Left renal pelvis (tissue), 4 donors: ENCODE results near the gene VPS39. TPM values are rescaled to one million over a fixed set of nuclear protein-coding genes. Genes with fewer than 3 reads are reported as not detected.

Experiments
- DNase-seq, 4 donors: peaks; one replicate each; pipeline ENCODE4 v3.0.0-alpha.2; 2013; ENCODE audit warnings: low read depth in 4 of 4, low spot score in 3 of 4
- polyA plus RNA-seq, 4 donors: library from polyadenylated mRNA; unstranded; fragments of 120-200 nt; gene quantifications; one replicate each; pipeline ENCODE4 v1.2.1, GENCODE V29; 2013; ENCODE audit not compliant: insufficient read length in 4 of 4

Gene VPS39
- polyA plus RNA-seq, 4 donors = 56.1 to 73.5 (median 66.8) TPM

DNA sequence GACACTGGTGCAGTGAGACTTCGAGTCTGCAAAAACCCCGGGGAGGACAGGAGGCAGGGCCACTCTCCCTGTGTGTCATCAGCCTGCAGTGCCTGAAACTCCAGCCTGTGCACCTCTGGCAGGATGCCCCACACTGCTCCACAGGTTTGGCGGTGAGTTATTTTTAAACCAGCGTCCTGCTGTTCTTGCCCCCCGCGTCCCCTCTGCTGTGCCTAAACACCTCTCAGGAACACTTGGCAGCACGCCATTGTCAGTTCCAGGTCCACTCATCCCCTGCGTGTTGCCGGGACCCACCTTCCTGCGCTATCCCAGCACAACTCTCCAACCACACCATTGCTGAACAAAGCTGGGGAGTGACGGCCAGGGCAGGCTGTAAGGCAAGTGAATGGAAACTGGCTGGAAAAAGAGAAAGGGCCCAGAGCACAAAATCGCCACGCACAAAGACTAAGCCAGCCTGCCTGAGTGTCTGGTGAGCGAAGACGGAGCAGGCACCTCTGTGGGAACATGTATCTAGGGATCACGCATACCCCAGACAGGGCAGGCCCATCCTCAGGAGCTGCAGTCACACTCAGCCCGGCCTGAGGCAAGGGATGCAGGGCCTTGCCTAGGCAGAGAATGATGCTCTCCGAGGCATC, 48.6 kb downstream of the VPS39 start:
- no peak for DNase-seq

DNA sequence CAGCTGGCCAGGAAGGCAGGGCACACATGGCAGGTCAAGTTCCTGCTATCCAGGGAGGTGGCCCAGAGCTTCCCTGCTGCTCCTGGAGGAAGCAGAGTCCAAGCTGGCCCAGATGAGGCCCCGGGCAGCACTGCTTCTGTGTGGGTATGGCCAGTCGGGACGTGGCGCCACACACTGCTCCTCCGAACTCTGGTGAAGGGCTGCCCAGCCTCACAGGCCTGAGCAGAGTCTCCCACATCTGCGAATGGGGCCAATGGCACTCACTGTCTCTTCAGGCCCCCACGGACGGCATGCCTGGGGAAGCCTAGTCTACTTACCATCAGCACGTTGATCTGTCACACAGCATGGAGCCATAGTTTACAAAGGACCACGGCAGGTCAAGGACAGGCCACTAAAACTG, 49.2 kb downstream of the VPS39 start:
- DNase-seq = no peak

DNA sequence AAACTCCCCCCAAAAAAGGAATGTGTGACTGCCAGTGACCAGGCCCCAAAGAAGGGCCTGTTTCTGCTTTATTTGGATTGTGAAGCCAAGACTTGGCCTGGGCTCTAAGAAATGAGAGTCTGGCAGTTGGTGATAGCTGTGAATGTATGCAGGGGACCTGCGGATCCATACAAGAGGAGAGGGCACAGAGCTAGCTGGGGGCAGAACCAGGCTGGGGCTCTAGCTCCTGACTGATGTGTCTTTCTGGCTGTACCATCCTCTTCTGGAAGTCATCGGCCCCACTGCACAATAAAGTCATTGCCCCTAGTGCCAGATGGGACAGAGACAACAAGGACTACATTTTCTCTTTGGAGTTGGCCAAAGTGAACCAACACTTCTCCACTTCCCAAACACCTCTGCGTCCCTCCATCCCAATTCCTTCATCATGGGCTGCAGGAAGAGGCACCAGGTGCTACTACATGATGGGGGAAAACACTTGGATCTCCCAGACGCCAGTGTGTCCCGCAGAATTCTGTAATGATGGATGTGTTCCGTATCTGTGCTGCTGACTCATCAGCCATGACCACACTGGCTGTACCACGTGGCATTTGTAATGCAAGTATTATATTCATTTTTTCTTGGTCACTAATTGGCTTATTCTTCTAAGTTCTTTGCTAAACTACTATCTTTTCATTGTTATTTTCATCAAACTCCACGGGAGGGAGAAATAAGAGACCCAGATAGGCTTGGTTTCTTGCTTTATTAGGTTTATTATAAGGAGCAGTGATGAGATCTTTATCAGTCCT, 49.9 kb downstream of the VPS39 start:
- no peak for DNase-seq

DNA sequence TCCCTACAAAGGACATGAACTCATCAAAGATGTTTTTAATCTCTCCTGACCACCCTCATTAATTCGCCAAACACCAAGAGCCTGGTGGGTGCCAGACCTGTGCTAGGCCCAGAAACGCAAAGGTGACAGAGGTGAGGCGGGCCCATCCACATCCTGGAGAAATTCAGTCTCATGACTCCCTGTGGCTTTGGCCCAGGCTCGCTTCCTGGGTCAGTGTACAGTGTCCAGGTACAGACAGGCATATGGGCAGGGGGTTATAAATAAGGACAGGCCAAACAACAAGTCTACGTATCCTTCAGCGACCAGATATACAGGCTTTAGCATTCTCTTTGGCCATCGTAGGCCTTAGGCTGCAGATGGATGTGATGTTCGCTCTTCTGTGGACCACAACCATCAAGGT, 50.7 kb downstream of the VPS39 start:
- no peak for DNase-seq

DNA sequence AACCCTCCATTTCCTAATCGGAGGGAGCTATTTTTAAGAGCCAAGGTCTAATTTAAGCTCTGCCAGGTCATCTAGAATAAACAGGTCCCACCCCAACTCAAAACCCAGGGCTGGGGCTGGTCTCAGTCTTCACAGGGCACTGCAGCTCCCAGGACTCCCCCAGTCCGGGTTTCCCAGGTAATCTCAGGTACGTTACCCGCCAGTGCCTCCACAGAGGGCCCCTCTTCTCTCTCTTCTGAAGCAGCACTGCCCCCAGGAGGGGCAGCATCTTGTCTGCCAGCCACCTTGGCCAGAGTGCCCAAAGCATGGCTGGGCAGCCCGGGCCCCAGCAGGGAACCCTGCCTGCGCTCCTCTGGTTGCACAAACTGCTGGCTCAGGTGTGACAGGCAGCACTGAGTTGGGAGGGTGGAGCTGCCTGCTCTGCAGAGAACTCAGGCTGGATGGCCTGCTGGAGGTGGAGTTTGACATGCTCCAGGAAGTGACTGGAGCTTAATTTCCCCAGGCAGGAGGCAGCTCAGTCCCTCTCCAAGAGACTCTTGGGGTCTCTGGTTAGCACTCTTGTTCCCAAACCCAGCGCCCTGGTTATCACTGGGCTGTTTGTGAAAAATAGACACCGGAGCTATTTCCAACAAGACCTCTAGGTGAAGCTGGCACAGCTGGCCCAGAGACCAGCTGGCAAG, 51.7 kb downstream of the VPS39 start, which contains the start of gene PLA2G4F:
PLA2G4F (minus strand) TSS at position 394 of the 680 bp plus-strand sequence; CDS start at position 307, 87 bp downstream.
- no peak for DNase-seq

DNA sequence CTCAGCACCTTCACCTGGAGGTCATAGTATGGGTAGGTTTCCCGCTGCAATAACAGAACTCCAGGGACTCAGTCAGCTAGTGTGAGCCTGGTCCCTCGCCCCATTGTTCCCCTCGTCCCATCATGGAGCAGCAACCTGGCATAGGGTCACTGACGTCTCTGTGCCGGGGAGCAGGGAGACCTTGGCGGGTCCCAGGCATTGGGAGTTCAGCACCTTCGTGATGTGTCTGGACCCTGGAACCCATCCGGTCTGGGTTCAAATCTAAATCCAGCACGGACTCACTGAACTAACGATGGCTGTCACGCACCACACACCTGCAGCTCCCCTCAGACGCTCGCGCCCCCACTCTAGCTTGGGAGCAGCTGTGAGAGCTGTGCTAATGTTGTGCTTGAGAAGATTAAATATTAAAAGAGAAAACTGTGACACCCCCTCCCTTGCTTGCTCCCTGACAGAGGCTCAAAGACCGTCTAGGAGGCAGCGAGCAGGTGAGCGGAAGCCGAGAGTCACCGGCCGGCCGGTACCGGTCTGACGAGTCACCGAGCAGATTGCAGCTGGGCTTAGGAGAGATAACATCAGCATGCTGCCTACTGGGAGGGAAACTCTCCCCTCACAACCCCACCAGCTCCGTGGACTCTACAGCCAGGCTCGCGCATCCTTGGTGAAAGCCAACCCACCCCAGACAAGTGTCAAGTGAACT, 52.4 kb downstream of the VPS39 start:
- DNase-seq = no peak

DNA sequence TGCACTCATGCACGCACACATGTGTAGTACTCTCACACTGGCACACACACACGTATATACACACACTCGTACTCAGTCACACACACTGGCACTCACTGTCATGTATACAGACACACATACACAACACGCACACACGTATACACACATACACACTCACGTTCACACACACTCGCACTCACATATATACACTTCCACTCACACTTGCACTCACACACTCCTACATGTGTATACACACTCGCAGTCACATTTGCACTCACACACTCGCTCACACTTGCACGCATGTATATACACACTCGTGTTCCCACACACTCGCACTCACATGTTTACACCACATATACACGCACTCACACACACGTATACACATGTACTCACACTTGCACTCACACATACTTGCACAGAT, 53.1 kb downstream of the VPS39 start:
- no peak for DNase-seq

DNA sequence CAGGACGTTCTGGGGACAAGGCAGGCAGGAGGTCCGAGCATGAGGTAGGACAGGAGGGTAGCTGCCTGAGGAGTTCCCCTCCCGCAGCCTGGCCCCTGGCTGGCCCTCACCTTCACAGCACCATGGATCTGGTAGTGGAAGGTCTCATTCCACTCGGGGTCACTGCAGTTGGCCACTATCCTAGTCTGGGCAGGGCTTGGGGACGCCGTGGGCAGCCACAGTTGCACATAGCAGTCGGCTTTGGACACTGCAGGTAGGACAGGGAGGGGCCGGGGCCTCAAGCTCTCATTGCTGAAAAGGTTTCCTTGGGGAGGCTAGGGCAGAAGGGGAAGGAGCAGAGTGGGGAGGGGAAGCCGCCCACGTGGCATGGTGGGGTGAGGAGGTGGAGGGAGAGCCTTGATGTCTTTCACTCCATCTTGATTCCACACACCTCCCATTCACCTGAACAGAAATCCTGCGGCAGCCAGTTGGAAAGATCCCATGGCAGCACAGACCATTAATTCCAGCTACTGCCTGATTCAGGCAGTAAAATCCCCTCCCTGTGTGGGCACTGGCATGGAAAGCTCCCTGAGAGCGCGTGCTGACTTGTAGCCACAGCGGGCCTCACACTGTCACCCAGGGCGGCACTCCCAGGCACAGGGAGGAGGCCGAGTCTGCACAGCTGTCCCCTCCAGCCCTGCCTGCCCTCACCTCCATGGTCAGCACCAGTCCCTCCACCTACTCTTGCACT, 53.7 kb downstream of the VPS39 start:
- DNase-seq = peak in 2 of 4 donors; percentile 68 to 73

DNA sequence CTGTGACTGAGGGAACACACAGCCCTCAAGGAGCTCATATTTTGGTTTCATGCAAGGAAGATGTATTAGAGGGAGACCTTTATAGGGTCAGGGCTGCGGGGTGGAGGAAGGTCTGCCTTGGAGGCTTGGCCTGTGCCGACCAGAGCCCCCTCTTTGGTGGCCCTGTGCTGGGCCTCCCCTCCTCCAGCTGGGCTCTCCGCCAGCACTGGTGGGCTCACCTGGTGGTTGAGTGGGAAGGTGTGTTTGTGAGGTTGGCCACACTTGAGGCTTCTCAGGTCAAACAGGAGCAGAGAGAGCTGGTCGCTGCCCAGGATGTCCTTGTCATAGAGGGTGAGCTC, 54.3 kb downstream of the VPS39 start:
- DNase-seq = no peak

DNA sequence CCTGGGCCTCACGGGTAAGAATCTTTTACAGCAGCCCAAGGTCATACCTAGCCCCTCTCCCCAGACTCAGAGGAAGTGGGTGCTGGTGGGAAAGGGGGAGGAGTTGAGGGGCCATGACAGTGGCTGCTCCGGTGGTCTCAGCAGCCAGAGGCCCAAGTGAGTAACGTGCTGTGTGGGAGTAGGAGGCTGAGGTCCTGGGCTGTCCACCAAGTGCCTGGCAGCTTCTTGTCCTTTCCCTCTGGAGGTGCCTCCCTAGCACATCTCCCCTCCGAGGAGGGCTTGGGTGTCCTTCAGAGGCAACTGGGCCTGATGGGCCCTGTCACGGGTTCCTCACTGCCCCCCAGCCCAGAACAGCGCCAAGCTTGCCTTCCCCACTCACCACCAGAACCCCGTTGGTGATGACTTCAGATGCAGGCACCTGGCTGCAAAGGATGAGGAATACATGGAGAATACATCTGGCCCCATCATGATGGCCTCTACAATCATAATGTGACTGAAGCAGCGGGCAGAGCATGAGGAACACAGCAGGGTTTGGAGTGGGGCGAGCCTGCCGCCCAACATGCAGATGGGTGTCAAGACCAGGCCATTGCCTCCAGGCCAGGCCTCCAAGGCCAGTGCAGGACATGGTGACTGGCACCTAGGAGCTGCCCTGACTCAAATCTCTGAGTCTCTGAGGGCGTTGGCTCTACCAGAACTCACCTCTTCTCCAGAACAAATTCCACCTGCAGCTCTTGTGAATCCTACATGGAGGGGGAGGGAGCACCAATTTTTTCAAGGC, 55.0 kb downstream of the VPS39 start:
- no peak for DNase-seq

DNA sequence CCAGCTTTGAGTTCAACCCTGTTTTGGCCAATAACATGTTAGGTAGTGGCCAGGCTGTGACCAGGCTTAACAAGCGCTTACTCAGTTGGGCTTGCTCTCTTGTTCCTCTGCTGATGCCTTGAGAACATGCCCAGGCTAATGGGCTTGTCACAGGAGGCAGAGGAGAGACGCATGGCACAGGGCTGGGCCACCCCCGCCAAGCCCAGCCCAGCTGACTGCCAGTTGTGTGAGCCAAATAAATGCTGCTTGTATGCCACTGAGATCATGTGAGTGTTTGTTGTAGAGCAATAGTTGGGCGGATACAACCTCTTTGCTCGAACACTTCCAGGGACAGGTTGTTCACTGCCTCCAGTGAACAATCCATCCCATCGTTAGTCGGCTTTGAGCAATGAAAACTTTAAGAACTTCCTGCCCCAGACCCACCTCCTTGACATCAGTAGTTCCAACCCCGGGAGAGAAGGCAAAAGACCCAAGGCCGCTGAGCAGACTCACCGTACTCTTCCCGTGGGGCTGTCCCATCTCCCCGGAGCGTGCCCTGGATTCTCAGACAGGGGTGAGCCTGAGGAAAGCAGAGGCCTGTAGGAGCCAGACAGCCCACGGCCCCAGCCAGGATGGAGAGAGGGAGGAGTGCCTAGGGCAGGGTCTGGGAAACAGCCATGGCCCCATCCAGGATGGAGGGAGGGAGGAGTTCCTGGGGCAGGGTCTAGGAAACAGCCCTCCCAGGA, 55.7 kb downstream of the VPS39 start:
- DNase-seq = no peak

DNA sequence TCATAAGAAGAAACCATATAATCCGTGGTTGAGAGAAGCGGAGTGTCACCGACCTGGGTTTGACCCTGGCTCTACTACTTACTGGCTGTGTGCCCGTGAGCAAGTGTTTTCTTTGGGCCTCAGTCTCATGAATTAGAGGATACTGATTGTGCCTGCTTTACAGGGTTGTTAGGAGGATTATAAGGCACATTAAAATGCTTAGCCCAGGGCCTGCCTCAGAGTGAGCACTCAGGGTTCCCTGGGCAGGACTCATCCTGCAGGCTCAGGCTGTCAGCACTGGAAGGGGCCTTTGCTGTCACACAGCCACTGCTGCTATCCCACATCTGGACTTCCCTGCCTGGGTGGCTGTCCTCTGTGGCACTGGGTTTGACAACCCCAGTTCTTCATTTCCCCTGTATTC, 56.4 kb downstream of the VPS39 start:
- DNase-seq = no peak

DNA sequence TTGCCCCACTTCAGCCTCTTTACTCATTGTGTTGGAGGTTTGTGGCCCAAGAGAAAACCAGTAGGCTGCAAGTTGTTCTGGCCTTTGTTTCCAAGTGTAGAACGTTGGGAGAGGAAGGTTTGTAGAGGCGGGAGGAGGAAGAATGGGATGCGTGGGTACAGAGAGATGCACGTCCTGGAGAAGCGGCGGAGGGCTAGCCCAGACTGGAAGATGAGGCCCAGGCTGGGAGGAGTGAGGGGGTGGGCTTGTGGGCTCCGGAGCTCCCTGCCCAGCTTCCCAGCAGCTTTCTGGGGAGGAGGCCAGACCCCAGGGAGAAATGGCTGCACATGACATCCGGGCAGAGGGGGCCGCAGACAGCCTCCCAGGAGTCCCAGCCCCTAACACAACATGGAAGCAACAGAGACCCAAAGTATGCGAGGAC, 57.0 kb downstream of the VPS39 start:
- no peak for DNase-seq

DNA sequence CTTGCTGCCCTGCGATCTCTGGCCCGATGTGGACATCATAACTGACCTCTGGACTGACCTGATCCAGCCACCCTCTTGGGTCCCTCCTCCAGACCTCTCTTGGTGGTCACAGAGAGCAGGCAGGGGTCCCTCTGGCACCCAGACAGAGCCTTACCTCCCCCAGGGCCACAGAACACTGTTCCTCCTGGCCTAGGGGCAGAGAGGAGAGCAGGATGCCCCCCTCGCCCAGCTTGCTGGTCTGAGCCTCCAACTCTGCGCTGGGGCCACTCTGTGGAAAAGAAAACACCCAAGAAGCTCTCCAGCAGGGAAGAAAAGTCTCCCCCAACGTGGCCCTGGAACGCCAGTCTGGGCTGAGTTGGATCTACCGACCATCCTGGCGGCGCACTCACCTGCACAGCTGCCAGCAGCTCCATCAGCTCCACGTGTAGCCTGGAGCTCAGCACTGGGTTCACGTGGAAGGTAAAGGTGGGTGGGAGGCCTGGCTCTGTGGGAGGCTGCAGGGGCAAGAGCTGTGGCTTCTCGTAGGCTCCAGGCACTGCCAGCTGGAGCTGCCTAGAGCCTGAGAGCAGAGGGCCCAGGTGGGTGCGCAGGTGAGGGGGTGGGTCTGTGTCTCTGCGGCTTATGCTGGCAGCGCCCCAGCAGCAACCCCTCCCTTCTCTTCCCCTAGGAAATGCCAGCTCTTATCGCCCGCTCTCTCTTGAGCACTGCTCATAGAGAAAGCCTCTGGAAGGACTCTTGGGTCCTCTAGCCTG, 57.7 kb downstream of the VPS39 start:
- no peak for DNase-seq

DNA sequence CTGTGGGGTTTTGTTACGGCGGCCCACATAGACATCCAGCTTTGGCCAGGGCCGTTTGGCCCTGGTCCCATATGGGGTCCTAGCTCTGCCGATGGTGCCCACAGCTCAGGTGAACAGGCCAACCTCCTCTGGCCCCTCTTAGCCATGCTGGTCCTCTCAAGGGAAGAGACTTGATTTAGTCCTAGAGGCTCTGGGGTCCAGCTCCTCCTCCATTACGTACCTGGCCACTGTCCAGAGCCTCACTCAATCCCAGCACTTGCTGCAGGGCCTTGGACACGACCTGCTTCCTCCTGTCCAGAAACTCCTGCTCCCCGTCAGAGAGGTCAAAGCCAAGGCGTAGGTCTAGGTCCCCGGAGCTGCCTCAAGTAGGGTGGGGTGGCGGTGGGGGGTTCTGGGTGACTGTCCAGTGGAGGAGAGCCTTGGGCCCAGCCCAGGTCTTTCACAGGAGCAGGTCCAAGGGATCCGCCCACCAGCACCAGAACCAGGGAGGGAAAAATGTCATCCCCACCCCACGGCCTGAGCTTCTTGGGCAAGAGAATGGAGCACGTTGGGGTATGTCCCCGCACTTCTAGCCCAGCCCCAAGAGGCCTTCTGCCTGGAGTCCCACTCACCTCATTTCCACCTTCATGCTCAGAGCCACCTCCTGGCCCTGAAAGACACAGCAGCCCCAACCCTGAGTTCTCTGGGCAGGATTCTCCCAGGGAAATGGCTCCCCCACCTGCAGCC, 58.4 kb downstream of the VPS39 start:
- no peak for DNase-seq

DNA sequence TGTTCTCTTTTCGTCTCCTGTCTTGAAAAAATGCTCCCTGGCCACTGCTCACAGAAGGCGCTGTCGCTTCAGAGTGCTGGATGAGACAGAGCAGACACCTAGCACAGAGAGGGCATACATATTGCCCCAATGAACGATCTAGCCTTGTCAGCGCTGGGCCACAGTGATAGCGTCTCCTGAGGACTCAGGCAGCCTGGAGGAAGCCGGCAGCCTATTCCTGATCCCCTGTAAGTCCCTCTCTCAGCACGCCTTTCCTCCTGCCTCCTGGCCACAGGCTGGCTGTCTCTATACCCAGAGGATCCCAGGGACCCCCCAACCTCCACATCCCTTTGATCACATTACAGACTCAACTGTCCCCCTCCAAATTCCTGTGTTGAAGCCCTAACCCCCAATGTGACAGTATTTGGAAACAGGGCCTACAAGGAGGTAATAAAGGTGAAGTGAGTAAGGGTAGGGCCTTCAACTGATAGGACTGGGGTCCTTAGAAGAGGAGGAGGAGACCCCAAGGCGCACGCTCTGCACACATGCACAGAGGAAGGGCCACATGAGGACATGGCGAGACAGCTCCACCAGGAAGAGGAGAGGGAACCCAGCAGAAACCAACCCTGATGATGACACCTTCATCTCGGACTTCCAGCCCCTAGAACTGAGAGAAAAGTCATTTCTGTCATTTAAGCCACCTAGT, 59.2 kb downstream of the VPS39 start:
- DNase-seq = no peak

DNA sequence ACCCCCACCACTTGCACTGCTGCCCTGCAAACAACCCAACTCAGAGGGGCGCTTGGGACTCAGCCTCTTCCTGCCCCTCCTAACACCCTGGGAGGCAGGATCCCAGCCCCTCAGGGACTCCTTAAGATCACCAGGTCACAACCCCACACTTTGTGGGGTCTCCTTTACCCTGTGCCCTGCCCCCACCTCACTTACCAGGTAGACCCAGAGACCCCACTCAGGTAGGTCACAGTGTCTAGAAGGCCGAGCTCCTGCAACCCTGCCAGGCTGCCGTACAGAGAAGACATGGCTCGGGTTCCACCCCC, 60.7 kb downstream of the VPS39 start:
- DNase-seq = no peak
